PC-3 (cell line): Measurements from ENCODE around the gene CFAP210. TPM values are rescaled to one million over a fixed set of nuclear protein-coding genes. Genes with fewer than 3 reads are reported as not detected.

ENCODE experiments used
- ATAC-seq: fragments of 200-7000 bp; cut with Tn5 transposase; 2 replicates; pipeline ENCODE4 v1.9.1; 2020; ENCODE audit warnings: mild to moderate bottlenecking, moderate library complexity
- BruUV-seq: library from RNA; stranded (reverse); fragments of 400-500 nt; replicated peaks from 2 replicates; lab custom pipeline; 2021; lab: Mats Ljungman, UMichigan
- CTCF ChIA-PET: fragments of 300-600 bp; sonication (Branson Sonifier 250); formaldehyde crosslinking; loops from one replicate; lab custom pipeline; 2022; ENCODE audit warnings: antibody characterized with exemption; lab: Charles Lee
- POLR2A ChIA-PET: fragments of 300-600 bp; sonication (Branson Sonifier 250); formaldehyde crosslinking; loops from one replicate; lab custom pipeline; 2022; ENCODE audit warnings: antibody characterized with exemption; ENCODE audit not compliant: unreplicated experiment; lab: Charles Lee
- DNase-seq: peaks from one replicate; pipeline ENCODE4 v3.0.0-alpha.2; 2015
- H2AFZ ChIP-seq: fragments of 300-600 bp; sonication (generic); 2 replicates; pipeline ENCODE4 v1.6.0; 2016; ENCODE audit warnings: antibody characterized with exemption, low read length
- H3F3A ChIP-seq: fragments of 300-600 bp; sonication (generic); one replicate; pipeline ENCODE4 v1.6.0; 2017; ENCODE audit warnings: antibody characterized with exemption, low read length, control low read depth, mild to moderate bottlenecking; ENCODE audit not compliant: unreplicated experiment
- H3K27ac ChIP-seq: fragments of 300-600 bp; sonication (generic); 2 replicates; pipeline ENCODE4 v1.5.1; 2016; ENCODE audit warnings: mild to moderate bottlenecking, low read length
- H3K27me3 ChIP-seq: fragments of 300-600 bp; sonication (generic); 2 replicates; pipeline ENCODE4 v1.6.1; 2016; ENCODE audit warnings: low read length, mixed read lengths
- H3K36me3 ChIP-seq: fragments of 300-600 bp; sonication (generic); 2 replicates; pipeline ENCODE4 v1.6.1; 2016; ENCODE audit warnings: low read depth, mixed run types, low read length, mixed read lengths
- H3K4me1 ChIP-seq: fragments of 300-600 bp; sonication (generic); 2 replicates; pipeline ENCODE4 v1.5.1; 2016; ENCODE audit warnings: low read length; ENCODE audit not compliant: insufficient read depth
- H3K4me2 ChIP-seq: fragments of 300-600 bp; sonication (generic); 2 replicates; pipeline ENCODE4 v1.6.0; 2016; ENCODE audit warnings: low read length
- H3K4me3 ChIP-seq: fragments of 300-600 bp; sonication (generic); 2 replicates; pipeline ENCODE4 v1.5.1; 2016; ENCODE audit warnings: mild to moderate bottlenecking, low read length, mixed read lengths
- H3K79me2 ChIP-seq: fragments of 300-600 bp; sonication (generic); 2 replicates; pipeline ENCODE4 v1.6.1; 2017; ENCODE audit warnings: low read length, mixed read lengths
- H3K9ac ChIP-seq: fragments of 300-600 bp; sonication (generic); 2 replicates; pipeline ENCODE4 v1.6.0; 2016; ENCODE audit warnings: mild to moderate bottlenecking, low read length
- H3K9me2 ChIP-seq: fragments of 300-600 bp; sonication (generic); replicated peaks from 2 replicates; pipeline ENCODE4 v1.6.1; 2016; ENCODE audit warnings: mixed run types, low read length, mixed read lengths
- H3K9me3 ChIP-seq: fragments of 300-600 bp; sonication (generic); 2 replicates; pipeline ENCODE4 v1.6.1; 2016; ENCODE audit warnings: low read length, mixed read lengths
- H4K20me1 ChIP-seq: fragments of 300-600 bp; sonication (generic); 2 replicates; pipeline ENCODE4 v1.6.1; 2016; ENCODE audit warnings: low read length, mixed read lengths
- CTCF ChIP-seq: fragments of 300-600 bp; sonication (generic); conservative IDR thresholded peaks from 2 replicates; pipeline ENCODE4 v1.5.1; 2017; ENCODE audit warnings: antibody characterized with exemption, low read depth, mild to moderate bottlenecking, low read length
- EZH2 ChIP-seq: fragments of 300-600 bp; sonication (generic); IDR thresholded peaks from one replicate; pipeline ENCODE4 v1.6.1; 2017; ENCODE audit warnings: antibody characterized with exemption, mild to moderate bottlenecking, low read length; ENCODE audit not compliant: unreplicated experiment
- EZH2phosphoT487 ChIP-seq: fragments of 300-600 bp; sonication (generic); IDR thresholded peaks from 2 replicates; pipeline ENCODE4 v1.6.1; 2018; ENCODE audit warnings: mild to moderate bottlenecking, antibody characterized with exemption, low read length, borderline replicate concordance
- intact Hi-C: fragments of 100-400 bp; cut with micrococcal nuclease; formaldehyde crosslinking; loops from 2 replicates; pipeline ENCODE4 v1.9.0; 2023
- total RNA-seq: library from RNA; depleted of rRNA; stranded (reverse); fragments of >200 nt; gene quantifications from 2 replicates; pipeline ENCODE4 v1.2.3, GENCODE V29; 2014

Gene CFAP210
- total RNA-seq, 1 experiment from 2014 or later = not detected

DNA sequence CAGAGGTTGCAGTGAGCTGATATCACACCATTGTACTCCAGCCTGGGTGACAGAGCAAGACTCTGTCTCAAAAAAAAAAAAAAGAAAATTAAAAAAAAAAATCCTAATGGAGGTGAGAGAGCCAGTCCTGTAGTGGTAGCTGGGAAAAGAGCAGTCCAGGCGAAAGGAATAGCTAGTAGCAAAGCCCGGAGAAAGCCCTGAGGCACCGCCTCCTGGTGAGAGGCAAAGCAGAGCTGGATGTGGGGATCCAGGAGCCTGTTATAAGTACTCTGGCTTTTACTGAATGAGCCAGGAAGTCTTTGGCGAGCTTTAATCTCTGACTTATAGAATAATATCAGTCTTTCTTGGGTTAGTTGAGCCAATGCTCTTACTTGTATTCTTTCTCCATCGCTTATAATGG lies 32.9 kb upstream of the CFAP210 start:
- Histone ChIP-seq H2AFZ (no peak overlapping the region), H4K20me1 (no peaks in the 10 kb centered on the region), H3F3A (no peaks in the 10 kb centered on the region), H3K27ac (no peak overlapping the region), H3K27me3 (no peaks in the 10 kb centered on the region), H3K79me2 (no peaks in the 10 kb centered on the region), H3K4me3 (no peak overlapping the region), H3K9ac (no peak overlapping the region), H3K9me2 (no peaks in the 10 kb centered on the region), H3K36me3 (no peaks in the 10 kb centered on the region), H3K4me2 (no peak overlapping the region), H3K9me3 (no peaks in the 10 kb centered on the region), H3K4me1 (peaks cover 16% of the 10 kb centered on the region)
- TF ChIP-seq EZH2 (no peak), CTCF (no peak), EZH2phosphoT487 (no peak)
- BruUV-seq = no TSS peak
- intact Hi-C loops = no loop called here
- no peak for DNase-seq
- CTCF ChIA-PET = no interaction called here
- POLR2A ChIA-PET = no interaction called here
- no peak for ATAC-seq

- Histone ChIP-seq H3K9me2 (no peaks in the 10 kb centered on the region), H3K9me3 (no peaks in the 10 kb centered on the region), H3K27ac (no peak overlapping the region), H3K4me3 (no peak overlapping the region), H3K9ac (no peak overlapping the region), H3K27me3 (no peaks in the 10 kb centered on the region), H4K20me1 (no peaks in the 10 kb centered on the region), H3K36me3 (no peaks in the 10 kb centered on the region), H3K4me2 (no peak overlapping the region), H3K4me1 (peaks cover 10% of the 10 kb centered on the region), H2AFZ (no peak overlapping the region), H3K79me2 (no peaks in the 10 kb centered on the region), H3F3A (no peaks in the 10 kb centered on the region)
- no peak for TF ChIP-seq EZH2phosphoT487
- no peak for TF ChIP-seq CTCF
- TF ChIP-seq EZH2 = no peak
- ChIA-PET POLR2A (interaction anchor here (0.6 kb wide), 1 partner anchor 1482 kb away, joined by 3 read pairs; no protein-coding TSS in a partner anchor), CTCF (no interaction called here)
- intact Hi-C loops = no loop called here
- BruUV-seq = no TSS peak
- ATAC-seq = no peak
- DNase-seq = no peak
Observed at GRCh38 chr2:169721016-169721415, 26.8 kb upstream of the CFAP210 start.

DNA sequence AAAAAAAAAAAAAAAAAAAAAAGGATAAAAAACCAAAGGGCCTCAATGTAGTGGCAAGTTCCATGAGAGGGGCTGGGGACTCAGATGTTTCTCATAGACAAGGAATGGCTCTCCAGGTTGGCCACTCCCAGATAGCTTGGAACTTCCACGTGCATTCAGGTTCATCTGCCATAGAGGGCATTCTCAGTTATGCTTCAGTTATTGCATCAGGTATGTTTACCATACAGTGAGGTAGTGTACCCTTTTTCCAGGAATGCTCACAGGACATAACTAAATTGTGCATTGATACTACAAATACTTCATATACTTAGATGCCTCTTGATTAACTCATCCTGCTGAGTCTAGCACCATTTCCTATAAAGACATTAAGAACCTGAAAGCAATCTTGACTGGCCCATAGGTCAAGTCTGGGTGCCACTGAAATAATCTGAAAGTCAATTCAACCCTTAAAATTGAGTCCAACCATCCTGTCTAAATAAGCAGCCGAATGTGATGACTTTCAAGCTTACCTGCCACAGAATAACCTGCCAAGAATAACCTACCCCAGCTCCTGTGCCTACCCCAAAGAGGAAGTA lies 24.8 kb upstream of the CFAP210 start:
- no peak overlapping the region for H3K27ac ChIP-seq
- ATAC-seq (no peak), DNase-seq (no peak)
- no peaks in the 10 kb centered on the region for H4K20me1 ChIP-seq
- no peaks in the 10 kb centered on the region for H3K36me3 ChIP-seq
- intact Hi-C loops = no loop called here
- H3K4me1 ChIP-seq = peaks cover 26% of the 10 kb centered on the region
- ChIA-PET CTCF (no interaction called here), POLR2A (no interaction called here)
- H3K27me3 ChIP-seq = no peaks in the 10 kb centered on the region
- no peak for TF ChIP-seq EZH2
- TF ChIP-seq CTCF = no peak
- no peak for TF ChIP-seq EZH2phosphoT487
- BruUV-seq = no TSS peak
- H3K9me2 ChIP-seq = no peaks in the 10 kb centered on the region
- H2AFZ ChIP-seq = no peak overlapping the region
- H3K4me3 ChIP-seq = no peak overlapping the region
- no peaks in the 10 kb centered on the region for H3K9me3 ChIP-seq
- no peaks in the 10 kb centered on the region for H3K79me2 ChIP-seq
- H3K4me2 ChIP-seq = no peak overlapping the region
- no peak overlapping the region for H3K9ac ChIP-seq
- no peaks in the 10 kb centered on the region for H3F3A ChIP-seq
